ENCODE results near the gene ITPRIP. TPM values are rescaled to one million over a fixed set of nuclear protein-coding genes. Genes with fewer than 3 reads are reported as not detected.

Gene ITPRIP
- total RNA-seq, 2 experiments from 2014 or later: 15.8 to 16.1 TPM

DNA sequence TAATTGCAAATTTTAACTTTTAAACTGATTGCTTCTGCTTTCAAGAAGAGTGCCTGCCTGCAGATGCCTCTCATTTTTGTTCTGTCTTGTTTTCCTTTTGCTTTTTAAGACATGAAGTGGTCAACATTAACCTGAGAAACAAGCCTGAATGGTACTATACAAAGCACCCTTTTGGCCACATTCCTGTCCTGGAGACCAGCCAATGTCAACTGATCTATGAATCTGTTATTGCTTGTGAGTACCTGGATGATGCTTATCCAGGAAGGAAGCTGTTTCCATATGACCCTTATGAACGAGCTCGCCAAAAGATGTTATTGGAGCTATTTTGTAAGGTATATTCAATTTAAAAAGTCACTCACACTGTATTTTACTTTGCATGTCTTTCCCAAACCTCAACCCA lies 60.5 kb downstream of the ITPRIP start:
- ChIA-PET POLR2A (no interaction called here), CTCF (interaction anchor here (1.2 to 3.5 kb wide), 2 partner anchors 14 to 72 kb away, joined by 3 to 15 read pairs; no protein-coding TSS in a partner anchor)

DNA sequence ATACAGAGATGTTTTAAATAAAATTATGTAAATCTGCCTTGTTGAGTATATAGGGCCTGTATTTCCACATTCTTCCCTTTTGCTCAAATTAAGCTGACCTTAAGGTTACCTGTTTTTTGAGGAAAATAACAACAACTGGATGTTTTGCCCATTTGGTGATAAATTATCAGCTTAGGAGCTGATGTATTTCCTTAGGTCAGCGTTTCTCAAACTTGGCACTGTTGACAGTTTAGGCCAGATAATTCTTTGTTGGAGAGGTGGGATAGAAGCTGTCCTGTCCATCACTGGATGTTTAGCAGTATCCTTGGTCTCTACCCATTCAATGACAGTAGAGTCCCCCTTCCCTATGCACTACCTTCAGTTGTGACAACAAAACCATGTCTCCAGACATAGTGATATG lies 62.1 kb downstream of the ITPRIP start:
- POLR2A ChIA-PET: no interaction called here
- CTCF ChIA-PET: interaction anchor here (2.2 to 5.0 kb wide), 2 partner anchors 15 to 62 kb away, joined by 4 to 21 read pairs; partner anchors contain the start of gene ITPRIP

DNA sequence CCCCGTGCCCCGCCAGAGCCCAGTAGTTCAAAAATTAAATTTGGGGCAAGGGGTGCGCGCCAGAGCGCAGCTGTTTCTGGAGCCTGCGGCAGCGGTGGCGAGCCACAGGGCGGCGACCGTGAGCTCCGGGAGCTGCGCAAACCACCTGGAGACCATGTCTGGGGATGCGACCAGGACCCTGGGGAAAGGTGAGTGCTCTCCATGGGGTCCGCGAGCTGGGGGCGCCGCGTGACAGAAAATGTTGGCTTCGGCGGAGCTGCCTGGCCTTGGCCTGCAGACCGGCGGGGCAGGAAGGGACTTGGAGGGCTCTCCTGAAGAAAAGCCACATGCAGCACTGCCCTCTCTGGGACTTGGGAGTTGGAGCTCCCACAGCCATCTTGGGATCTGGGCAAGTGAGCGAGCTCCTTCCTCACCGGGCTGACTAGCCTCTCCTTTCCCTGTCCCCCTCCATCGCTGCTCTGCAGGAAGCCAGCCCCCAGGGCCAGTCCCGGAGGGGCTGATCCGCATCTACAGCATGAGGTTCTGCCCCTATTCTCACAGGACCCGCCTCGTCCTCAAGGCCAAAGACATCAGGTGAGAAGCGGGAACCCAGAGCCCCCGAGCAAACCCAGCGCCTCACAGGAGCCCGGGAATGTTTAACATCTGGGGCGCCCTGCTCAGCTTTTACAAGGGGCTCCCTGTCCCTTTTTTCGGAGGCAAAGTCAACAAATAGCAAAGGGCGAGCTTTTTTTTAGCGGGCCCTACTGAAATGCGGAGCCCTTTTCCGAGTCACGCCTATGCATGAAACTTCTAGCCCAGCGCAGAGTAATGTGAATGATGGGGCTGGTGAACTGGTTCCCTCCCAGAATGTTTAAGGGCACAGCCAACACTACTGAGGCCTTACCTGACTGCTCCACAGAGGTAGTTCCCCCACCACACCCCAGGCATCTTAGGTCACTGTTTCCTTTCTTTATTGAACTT lies 63.2 kb downstream of the ITPRIP start:
- ChIA-PET POLR2A (no interaction called here), CTCF (interaction anchor here (0.8 to 5.0 kb wide), 16 partner anchors 11 to 79 kb away, joined by 3 to 21 read pairs (median 6); partner anchors contain the start of genes CFAP58, GSTO1 and ITPRIP)

DNA sequence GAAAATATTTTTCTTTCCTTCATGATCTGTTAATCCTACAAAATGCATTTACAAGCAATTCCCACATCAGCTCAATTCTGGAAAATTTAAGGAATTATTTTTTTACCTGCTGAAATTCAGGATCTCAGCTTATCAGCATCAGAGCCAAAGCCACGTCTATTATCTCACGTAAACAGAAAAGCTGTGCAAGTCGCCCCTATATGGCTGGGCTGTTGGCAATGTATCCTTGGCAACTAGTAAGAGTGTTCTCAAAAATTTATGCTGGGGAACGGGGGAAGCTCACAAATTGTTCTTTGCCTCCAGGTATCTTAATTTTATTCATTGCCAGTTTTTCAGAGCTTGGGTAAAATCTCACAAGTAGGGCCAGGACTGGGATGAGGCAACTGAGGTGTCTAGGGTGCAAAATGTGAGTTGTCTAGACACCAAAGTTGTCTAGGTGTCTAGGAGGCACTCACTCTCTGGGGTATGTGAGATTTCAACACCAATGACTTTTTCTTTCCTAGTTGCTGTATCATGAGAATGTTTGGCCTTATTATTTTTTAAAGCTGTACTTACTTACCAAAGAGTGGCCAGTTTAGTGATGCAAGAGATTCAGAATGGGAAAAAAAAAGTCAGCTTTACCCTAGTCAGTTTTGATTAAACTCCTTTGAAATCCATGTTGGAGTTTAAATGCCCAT lies 64.2 kb downstream of the ITPRIP start:
- ChIA-PET POLR2A (interaction anchor here (0.6 kb wide), 1 partner anchor 61 kb away, joined by 3 read pairs; no protein-coding TSS in a partner anchor), CTCF (interaction anchor here (0.8 to 5.0 kb wide), 15 partner anchors 11 to 80 kb away, joined by 3 to 21 read pairs (median 6); partner anchors contain the start of genes CFAP58 and GSTO1)

DNA sequence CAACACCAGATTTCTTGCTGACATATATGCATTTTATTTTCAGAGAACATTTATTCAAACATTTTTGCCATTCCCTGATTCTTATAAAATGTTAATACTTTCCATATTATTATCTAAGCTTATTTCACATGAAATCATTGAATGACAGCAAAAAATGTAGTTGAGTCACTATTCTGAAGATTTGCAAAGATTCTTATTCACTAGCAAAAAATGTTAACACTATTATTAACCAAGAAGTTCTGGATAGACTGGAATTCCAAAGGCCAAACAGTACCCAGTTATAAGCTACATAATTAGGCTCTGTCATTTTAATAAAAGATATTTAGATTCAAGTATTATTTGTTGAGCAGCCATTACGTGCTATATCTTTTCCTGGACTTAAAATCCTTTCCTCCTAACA lies 65.0 kb downstream of the ITPRIP start:
- CTCF ChIA-PET: interaction anchor here (2.2 to 5.0 kb wide), 4 partner anchors 18 to 80 kb away, joined by 10 to 21 read pairs (median 16); partner anchors contain the start of gene CFAP58
- POLR2A ChIA-PET: interaction anchor here (0.6 kb wide), 1 partner anchor 33 kb away, joined by 6 read pairs; no protein-coding TSS in a partner anchor

DNA sequence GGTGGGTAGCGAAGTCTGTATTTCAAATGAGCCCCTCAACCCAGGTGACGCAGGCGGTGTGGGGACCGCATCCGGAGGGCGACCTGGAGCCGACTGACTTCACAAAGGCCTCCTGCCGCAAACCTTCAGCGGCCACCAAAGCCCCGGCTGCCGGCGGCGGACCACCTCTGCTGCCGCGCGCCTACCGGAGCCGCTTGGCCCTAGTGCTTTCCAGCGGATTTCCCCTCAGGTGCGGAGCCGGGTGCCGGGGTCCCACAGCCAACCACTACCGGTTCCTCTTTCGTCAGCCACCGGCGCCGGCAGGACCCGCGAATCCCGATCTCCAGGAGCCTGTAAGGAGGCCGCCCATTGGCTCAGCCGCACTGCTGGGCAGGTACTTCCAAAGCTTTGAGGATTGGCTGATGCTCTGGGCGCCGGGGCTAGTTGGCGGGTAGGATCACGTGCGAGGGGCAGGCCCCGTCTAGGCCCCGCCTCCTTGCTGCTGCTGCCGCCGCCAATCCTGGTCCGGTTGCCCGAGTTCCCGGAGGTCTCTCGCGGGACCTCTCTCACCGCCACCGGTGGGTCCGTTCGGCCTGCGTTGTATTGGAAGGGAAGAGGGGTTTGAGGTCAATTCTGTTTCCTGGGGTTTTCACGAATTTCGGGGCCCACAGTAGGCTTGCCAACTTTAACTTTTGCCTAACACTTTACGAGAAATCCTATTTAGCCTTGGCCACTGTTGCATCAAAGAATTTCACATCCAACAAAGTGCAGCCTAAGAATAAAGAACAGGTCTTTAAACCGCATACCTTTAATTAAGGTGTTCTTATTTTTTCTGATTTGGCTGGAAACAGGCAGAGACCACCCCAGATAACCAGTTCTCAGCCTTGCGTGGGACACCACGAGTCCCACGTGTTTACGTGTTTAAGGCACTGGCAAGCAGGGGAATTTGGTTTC lies 69.3 kb downstream of the ITPRIP start, which contains the start of gene GSTO2:
TSS of gene GSTO2 (plus strand) at position 472 of the 933 bp plus-strand sequence. CDS start 5,732 bp downstream, outside the sequence.
- ChIA-PET CTCF (interaction anchor here (0.9 to 1.7 kb wide), 3 partner anchors 23 to 85 kb away, joined by 4 to 5 read pairs (median 4); partner anchors contain the start of gene CFAP58), POLR2A (interaction anchor here (0.6 to 3.6 kb wide), 7 partner anchors 8 to 379 kb away, joined by 3 to 45 read pairs (median 4); partner anchors contain the start of genes GSTO1 and ITPRIP)

DNA sequence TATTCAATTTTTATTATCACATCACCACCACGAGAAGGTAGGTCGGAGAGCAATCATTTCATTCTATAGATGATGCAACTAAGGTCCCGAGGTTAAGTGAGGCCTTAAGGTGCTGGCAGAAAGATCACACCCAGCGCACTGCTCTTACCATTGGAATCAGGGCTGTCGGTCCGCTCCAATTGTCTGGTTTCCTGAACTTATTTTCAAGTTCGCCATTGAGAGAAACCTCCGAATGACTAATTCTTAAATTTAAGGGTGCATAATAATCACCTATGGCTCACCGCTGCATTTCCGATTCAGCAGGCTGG lies 69.9 kb downstream of the ITPRIP start:
- ChIA-PET CTCF (interaction anchor here (1.3 to 1.7 kb wide), 2 partner anchors 38 to 82 kb away, joined by 4 to 5 read pairs; no protein-coding TSS in a partner anchor), POLR2A (interaction anchor here (0.8 to 3.6 kb wide), 3 partner anchors 8 to 53 kb away, joined by 3 to 45 read pairs (median 4); partner anchors contain the start of gene GSTO1)

DNA sequence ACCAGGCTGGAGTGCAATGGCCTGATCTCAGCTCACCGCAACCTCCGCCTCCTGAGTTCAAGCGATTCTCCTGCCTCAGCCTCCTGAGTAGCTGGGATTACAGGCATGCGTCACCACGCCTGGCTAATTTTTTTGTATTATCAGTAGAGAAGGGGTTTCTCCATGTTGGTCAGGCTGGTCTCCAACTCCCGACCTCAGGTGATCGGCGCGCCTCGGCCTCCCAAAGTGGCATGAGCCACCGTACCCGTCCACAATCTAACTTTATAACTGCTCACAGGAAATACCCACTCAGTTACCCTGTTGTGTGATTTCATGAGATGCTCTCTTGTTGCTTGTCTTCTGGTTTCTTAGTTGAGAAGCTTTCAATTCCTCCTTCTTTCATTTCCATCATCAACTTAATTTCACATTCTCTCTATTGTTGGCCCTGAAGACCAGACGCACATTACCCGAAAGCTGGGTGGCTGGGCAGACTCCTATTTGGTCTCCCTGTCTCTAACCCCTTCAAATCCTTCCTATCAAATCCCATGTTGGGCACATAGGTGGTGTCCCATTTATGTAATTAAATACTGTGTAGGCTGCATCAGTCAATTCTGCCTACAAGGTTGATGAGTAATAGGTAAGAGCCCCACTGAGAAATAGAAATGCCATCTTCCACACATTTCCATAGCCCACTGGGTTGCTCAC lies 70.4 kb downstream of the ITPRIP start:
- ChIA-PET POLR2A (interaction anchor here (3.6 kb wide), 1 partner anchor 12 kb away, joined by 45 read pairs; the partner anchor contains the start of gene GSTO1), CTCF (interaction anchor here (1.0 to 1.8 kb wide), 5 partner anchors 10 to 83 kb away, joined by 3 to 6 read pairs (median 4); partner anchors contain the start of gene GSTO1)

DNA sequence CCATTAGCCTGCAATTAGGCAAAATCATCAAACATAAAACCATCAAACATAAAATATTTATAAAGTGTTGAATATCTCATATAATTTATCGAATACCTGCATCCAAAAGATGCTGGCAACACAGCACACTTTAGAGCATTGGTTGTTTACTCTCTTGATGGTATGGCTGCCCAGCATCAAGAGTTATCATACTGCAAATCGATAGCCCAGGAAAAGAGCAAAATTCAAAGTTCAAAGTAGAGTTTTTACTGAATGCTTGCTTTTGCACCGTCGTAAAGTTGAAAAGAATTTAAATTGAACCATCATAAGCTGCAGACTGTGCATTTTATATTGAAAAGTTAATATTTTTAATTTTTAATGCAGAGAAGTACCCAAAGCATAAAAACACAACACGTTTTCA lies 73.5 kb downstream of the ITPRIP start:
- ChIA-PET CTCF (no interaction called here), POLR2A (interaction anchor here (1.0 kb wide), 1 partner anchor 8 kb away, joined by 6 read pairs; no protein-coding TSS in a partner anchor)

DNA sequence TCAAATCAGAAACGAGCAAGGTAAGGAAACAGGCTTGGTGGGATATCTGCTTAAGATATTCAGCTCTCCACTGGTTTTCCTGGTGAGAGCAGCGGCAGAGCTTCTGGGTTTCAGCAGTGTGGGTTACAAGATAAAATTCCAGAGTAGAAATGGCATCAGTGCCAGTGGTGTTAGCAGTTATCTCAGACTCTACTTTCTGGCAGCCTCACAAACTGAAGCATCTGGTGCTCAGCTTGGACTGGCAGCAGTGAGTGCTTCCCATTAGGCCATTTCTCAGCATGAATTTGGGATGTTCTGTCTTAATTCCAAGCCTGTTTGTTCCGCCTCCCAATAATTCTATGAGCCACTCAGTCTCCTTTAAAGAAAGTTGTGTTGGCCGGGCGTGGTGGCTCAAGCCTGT lies 76.2 kb downstream of the ITPRIP start:
- ChIA-PET POLR2A (interaction anchor here (0.9 kb wide), 1 partner anchor 140 kb away, joined by 3 read pairs; the partner anchor contains the start of gene SFR1), CTCF (interaction anchor here (1.2 to 1.8 kb wide), 2 partner anchors 13 to 91 kb away, joined by 3 to 6 read pairs; partner anchors contain the start of gene CFAP58)

DNA sequence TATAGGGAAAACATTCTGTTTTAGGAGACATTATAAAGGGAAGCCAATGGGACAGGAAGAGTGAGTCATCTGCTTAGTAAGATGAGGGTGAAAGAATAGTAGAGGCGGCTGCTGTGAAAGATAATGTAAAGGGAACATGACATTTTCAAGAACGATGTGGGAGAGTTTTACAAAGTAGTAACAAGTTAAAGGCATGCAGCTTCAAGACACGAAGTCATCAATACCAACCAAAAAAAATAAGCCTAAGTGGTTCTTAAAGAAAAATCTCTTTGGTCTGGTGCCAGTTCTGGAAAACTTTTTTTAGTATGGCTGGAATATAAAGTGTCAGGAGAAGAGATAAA lies 77.5 kb downstream of the ITPRIP start:
- POLR2A ChIA-PET: interaction anchor here (0.7 kb wide), 1 partner anchor 8 kb away, joined by 3 read pairs; the partner anchor contains the start of gene GSTO2
- CTCF ChIA-PET: interaction anchor here (0.6 kb wide), 1 partner anchor 31 kb away, joined by 3 read pairs; no protein-coding TSS in a partner anchor

DNA sequence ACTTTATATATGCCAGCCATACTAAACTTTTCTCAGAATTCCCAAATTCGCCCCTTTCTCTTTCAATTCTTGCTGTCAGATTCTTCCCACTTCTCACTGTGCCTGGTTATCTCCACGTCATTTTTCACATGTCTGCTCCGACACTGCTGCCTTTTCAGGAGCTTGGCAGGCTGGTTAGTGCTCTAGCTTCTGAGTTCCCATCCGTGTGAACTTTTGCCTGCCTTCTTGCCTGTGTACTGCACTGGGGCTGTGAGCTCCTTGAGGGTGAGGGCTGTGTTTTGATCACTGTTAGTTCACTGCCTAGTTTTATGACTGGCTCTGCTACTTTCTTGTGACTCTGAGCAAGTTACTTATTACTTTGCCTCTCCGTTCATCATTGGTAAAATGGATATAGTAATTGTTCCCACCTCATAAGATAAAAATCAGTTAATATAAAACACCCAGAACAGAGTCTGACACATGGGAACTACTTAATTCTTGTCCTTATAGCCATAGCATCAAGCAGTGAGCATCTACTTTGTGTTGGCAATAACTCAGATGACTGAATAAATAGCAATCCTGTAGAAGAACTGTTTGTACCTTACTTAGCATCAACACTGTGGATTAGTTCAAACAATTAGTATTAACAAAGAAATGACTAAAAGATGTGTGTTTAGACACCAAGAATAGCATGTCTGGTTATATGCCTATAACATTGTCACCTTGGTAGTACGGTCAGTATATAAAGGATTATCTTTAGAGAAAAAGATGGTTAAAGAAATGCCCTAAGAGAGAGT lies 78.1 kb downstream of the ITPRIP start:
- CTCF ChIA-PET: no interaction called here
- POLR2A ChIA-PET: interaction anchor here (0.7 kb wide), 1 partner anchor 9 kb away, joined by 3 read pairs; the partner anchor contains the start of gene GSTO2

Other genes with a start within 250 kb of the ITPRIP start
- gene SFR1, start 216.3 kb downstream of the ITPRIP start, total RNA-seq: 10 to 100 TPM; 13.5 to 15.2 TPM
- gene CFAP43, start 106.1 kb downstream of the ITPRIP start, total RNA-seq: not detected
- gene GSTO1, start 83.6 kb downstream of the ITPRIP start, total RNA-seq: 100 to 1,000 TPM; 133 to 138 TPM
- 1 to 10 TPM; 1.3 to 1.6 TPM for gene GSTO2, start 69.3 kb downstream of the ITPRIP start, total RNA-seq
- gene CFAP58, start 15.4 kb upstream of the ITPRIP start, total RNA-seq: under 1 TPM; 0.21 to 0.23 TPM